ENCODE data around the gene BMP7.

DNA sequence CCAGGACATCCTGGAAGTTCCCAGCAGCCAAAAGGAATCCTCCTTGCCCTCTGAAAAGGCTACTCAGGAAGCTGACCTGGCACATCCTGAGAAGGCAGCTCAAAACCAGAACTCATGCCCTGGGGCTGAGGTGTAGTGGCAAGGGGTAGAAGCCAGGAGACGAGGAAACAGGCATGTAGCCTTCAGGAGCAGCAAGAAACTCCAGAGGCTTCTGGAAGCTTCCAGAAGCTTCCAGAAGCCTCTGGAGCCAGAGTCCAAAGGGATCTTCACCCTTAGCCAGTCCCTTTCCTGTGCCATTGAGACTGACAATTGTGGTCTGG lies 43.9 kb downstream of the BMP7 start:
- TF ChIP-seq EZH2phosphoT487 (IDR thresholded peaks at IDR 0.05; ENCODE audit: unreplicated experiment), result no peak
- TF ChIP-seq CTCF (conservative IDR thresholded peaks at IDR 0.05; ENCODE audit: low read depth in 2 of 2), result no peak
- TF ChIP-seq ZNF462 (CRISPR knock-in tag; IDR thresholded peaks at IDR 0.05), result no peak
- TF ChIP-seq EZH2 (IDR thresholded peaks at IDR 0.05; ENCODE audit: low read depth, unreplicated experiment), result no peak
- no peak for TF ChIP-seq POLR2AphosphoS5 (IDR thresholded peaks at IDR 0.05; ENCODE audit: low read depth)

Data from GM23338 (cell line).